SK-N-MC (cell line): ENCODE measurements around the gene BACH1.

ENCODE experiments used
- DNase-seq: peaks from one replicate; pipeline ENCODE4 v3.0.0-alpha.2; 2011; ENCODE audit warnings: low read depth, low spot score
- H3K27ac ChIP-seq: fragments of 200-600 bp; sonication (generic); 2 replicates; pipeline ENCODE4 v1.5.1; 2016; ENCODE audit warnings: mixed run types
- H3K36me3 ChIP-seq: fragments of 200-600 bp; sonication (generic); 2 replicates; pipeline ENCODE4 v1.6.1; 2017; ENCODE audit warnings: antibody characterized with exemption, low read length, mixed read lengths; ENCODE audit not compliant: insufficient read depth
- H3K4me3 ChIP-seq: fragments of 200-600 bp; sonication (generic); 2 replicates; pipeline ENCODE4 v1.5.1; 2016
- H3K9ac ChIP-seq: fragments of 200-600 bp; sonication (generic); 2 replicates; pipeline ENCODE4 v1.8.0; 2017; ENCODE audit warnings: mixed run types, mixed read lengths; ENCODE audit not compliant: insufficient read length
- H3K9me3 ChIP-seq: fragments of 200-600 bp; sonication (generic); 2 replicates; pipeline ENCODE4 v1.6.1; 2017; ENCODE audit warnings: low read depth, mild to moderate bottlenecking, antibody characterized with exemption, low read length, moderate library complexity, mixed read lengths
- EZH2 ChIP-seq: fragments of 200-600 bp; sonication (generic); IDR thresholded peaks from one replicate; pipeline ENCODE4 v1.6.1; 2017; ENCODE audit warnings: antibody characterized with exemption
- FOXP2 ChIP-seq: optimal IDR thresholded peaks from 2 replicates; pipeline ENCODE3; 2011; ENCODE audit warnings: mild to moderate bottlenecking, moderate library complexity; ENCODE audit not compliant: insufficient read depth; ENCODE audit errors: extremely low read length, control extremely low read depth
- POLR2AphosphoS5 ChIP-seq: IDR thresholded peaks from 2 replicates; pipeline ENCODE4 v1.6.1; 2012; ENCODE audit warnings: mild to moderate bottlenecking, low read depth, low read length, borderline replicate concordance

Gene BACH1

DNA sequence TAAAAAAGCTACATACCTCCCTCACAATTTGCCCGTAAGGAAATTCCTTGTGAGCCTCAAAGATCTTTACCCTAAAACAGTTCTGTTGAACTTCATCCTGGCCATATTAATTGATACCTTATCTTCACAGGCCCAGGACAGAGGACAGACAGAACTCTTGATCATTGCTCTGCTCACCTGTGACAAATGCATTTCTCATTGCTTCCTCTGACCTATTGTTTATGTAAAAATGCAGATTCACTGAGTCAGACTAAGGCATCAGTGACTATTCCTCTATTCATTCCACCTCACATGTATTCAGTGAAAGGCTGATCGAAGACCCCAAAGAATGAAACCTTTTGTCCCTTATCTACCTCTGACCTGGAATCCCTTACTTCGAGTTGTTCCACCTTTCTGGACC, 61.0 kb downstream of the BACH1 start:
- H3K36me3 ChIP-seq: peaks cover 5% of the 10 kb centered on the region; the same call in 1 of the 2 replicates

GRCh38 chr21:29360799-29361765, 62.4 kb downstream of the BACH1 start:
- no peaks in the 10 kb centered on the region for H3K9me3 ChIP-seq
- peaks cover 5% of the 10 kb centered on the region; the same call in 1 of the 2 replicates for H3K36me3 ChIP-seq
- TF ChIP-seq POLR2AphosphoS5: no peak
- no peak for TF ChIP-seq FOXP2
- TF ChIP-seq EZH2: no peak
- DNase-seq: no peak
- no peak overlapping the region for H3K27ac ChIP-seq
- no peak overlapping the region for H3K4me3 ChIP-seq
- no peak overlapping the region for H3K9ac ChIP-seq

More for the DNA sequence above, 61.0 kb downstream of the BACH1 start:
- Histone ChIP-seq H3K9me3 (no peaks in the 10 kb centered on the region), H3K4me3 (no peak overlapping the region), H3K27ac (no peak overlapping the region), H3K9ac (no peak overlapping the region)
- TF ChIP-seq FOXP2 (no peak), EZH2 (no peak), POLR2AphosphoS5 (no peak)
- DNase-seq: no peak

DNA sequence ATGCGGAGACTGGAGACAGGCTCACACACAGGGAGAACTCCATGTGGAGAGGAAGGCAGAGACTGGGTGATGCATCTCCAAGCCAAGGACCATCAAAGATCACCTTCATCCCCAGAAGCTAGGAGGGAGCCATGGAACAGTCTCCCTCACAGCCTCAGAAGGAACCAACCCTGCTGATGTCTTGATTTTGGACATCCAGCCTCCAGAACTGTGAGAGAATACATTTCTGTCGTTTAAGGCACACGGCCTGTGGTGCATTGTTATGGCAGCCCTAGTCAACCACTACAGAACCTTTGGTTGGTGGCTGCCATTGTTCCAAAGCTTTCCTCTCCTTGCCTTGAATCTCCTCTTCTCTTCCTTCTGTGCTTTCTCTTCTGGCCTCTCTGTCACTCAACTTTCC, 64.0 kb downstream of the BACH1 start:
- Histone ChIP-seq H3K27ac (no peak overlapping the region), H3K9ac (no peak overlapping the region), H3K9me3 (no peaks in the 10 kb centered on the region), H3K36me3 (peaks cover 5% of the 10 kb centered on the region; the same call in 1 of the 2 replicates), H3K4me3 (no peak overlapping the region)
- DNase-seq: no peak
- TF ChIP-seq FOXP2 (no peak), EZH2 (no peak), POLR2AphosphoS5 (no peak)

- peaks cover 5% of the 10 kb centered on the region; the same call in 1 of the 2 replicates for H3K36me3 ChIP-seq
- no peak overlapping the region for H3K27ac ChIP-seq
- H3K4me3 ChIP-seq: no peak overlapping the region
- H3K9ac ChIP-seq: no peak overlapping the region
- TF ChIP-seq FOXP2: no peak
- no peak for TF ChIP-seq EZH2
- no peak for TF ChIP-seq POLR2AphosphoS5
- DNase-seq: no peak
- H3K9me3 ChIP-seq: no peaks in the 10 kb centered on the region
Measured at GRCh38 chr21:29365661-29366265, 67.0 kb downstream of the BACH1 start.

DNA sequence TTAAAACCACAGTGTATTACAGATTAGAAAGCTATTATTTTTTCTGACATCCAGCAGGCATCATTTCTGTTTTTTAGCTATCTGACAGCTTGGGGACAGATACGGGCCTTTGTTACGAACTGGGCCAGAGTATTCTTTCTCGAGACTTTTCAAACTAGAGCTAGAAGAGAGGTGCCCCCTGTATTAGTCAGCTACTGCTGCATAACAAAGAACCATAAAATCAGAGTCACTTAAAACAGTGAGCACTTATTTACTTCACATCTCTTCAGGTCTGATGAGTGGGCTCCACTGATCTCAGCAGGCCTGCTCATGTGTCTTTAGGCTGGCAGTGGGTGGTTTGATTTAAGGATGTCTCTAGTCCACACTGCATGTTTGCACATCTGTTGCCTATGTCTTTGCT, 67.8 kb downstream of the BACH1 start:
- Histone ChIP-seq H3K36me3 (peaks cover 5% of the 10 kb centered on the region; the same call in 1 of the 2 replicates), H3K4me3 (no peak overlapping the region), H3K27ac (no peak overlapping the region), H3K9ac (no peak overlapping the region), H3K9me3 (no peaks in the 10 kb centered on the region)
- TF ChIP-seq FOXP2: no peak
- no peak for TF ChIP-seq EZH2
- TF ChIP-seq POLR2AphosphoS5: no peak
- no peak for DNase-seq

DNA sequence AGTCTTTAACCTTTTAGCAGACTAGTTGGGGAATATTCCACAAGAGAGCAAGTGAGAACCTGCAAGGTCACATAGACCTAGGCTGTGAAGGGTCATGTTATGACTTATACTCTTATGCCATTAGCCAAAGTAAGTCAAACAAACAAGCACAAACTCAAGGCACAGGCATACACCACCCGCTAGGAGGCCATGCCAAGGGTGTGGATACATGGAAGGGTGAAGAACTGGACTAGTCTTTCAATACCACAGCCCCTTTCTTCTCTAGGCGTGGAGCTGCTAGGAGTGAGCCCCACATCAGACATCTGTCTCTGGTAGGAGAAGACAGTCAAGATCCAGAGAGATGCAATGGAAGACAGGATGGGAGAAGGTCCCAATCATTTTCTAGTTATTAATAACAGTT, 68.6 kb downstream of the BACH1 start:
- H3K9ac ChIP-seq: no peak overlapping the region
- no peaks in the 10 kb centered on the region for H3K9me3 ChIP-seq
- DNase-seq: no peak
- peaks cover 5% of the 10 kb centered on the region; the same call in 1 of the 2 replicates for H3K36me3 ChIP-seq
- no peak for TF ChIP-seq POLR2AphosphoS5
- TF ChIP-seq EZH2: no peak
- TF ChIP-seq FOXP2: no peak
- no peak overlapping the region for H3K27ac ChIP-seq
- H3K4me3 ChIP-seq: no peak overlapping the region

DNA sequence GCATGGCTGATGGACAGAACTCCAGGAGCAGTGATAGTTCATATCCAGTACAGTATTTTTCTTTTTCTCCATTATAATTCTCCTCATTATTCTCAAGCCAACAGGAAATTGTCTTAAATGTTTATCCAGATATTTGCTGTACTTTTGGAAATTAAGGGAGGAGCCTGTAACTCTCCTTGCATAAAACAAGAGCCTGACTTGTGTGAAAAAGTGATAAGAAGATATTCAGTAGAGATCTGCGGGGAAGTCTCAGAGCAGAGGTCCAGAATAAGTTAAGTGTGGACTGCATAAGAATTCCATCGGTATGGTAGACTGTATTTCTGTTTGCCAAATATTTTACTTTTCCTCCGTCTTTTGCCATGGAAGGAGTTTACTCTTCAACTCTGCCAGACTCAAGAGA, 70.2 kb downstream of the BACH1 start:
- H3K36me3 ChIP-seq: no peaks in the 10 kb centered on the region
- DNase-seq: no peak
- no peak overlapping the region for H3K27ac ChIP-seq
- no peak overlapping the region for H3K4me3 ChIP-seq
- H3K9me3 ChIP-seq: no peaks in the 10 kb centered on the region
- TF ChIP-seq EZH2 (no peak), POLR2AphosphoS5 (no peak), FOXP2 (no peak)
- H3K9ac ChIP-seq: no peak overlapping the region

DNA sequence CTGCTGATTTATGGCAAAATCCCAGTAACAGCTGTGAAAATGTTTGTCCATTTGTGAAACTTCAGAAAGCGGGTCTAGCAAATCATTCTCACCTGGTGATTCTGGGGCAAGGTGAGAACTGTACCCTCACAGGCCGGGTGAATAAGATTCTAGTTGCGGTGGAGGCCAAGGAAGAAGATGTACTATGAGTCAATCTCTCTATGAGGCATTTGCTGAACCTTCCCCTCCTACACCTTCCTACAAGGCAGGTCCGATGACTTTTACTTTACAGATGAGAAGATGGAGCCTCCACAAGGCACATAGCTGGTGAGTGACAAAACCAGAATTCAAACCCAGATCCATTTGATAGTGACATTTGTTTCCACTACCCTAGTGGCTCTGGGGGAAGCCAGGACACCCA, 72.7 kb downstream of the BACH1 start:
- DNase-seq: no peak
- TF ChIP-seq FOXP2 (no peak), POLR2AphosphoS5 (no peak), EZH2 (no peak)
- H3K27ac ChIP-seq: no peak overlapping the region
- no peak overlapping the region for H3K4me3 ChIP-seq
- no peak overlapping the region for H3K9ac ChIP-seq
- H3K36me3 ChIP-seq: no peaks in the 10 kb centered on the region
- no peaks in the 10 kb centered on the region for H3K9me3 ChIP-seq

- DNase-seq: peak; percentile 56
- TF ChIP-seq POLR2AphosphoS5: no peak
- no peak for TF ChIP-seq EZH2
- TF ChIP-seq FOXP2: no peak
Measured at GRCh38 chr21:29372063-29372802, 73.5 kb downstream of the BACH1 start.

More at GRCh38 chr21:29372063-29372802, 73.5 kb downstream of the BACH1 start:
- Histone ChIP-seq H3K9ac (no peak overlapping the region), H3K27ac (no peak overlapping the region), H3K36me3 (no peaks in the 10 kb centered on the region), H3K4me3 (no peak overlapping the region), H3K9me3 (no peaks in the 10 kb centered on the region)
